Activated CD4-positive, alpha-beta T cell treated with anti-CD3 and anti-CD28 coated beads, Interleukin-2, amount 50 U/mL, for 24 hours (primary cell): ENCODE data around the gene RANBP9.

Source experiments
- DNase-seq, 2 donors: peaks; one replicate each; pipeline ENCODE4 v3.0.0-alpha.2; 2020; ENCODE audit warnings: low read depth in 1 of 2, low spot score in 1 of 2

Gene RANBP9

DNA sequence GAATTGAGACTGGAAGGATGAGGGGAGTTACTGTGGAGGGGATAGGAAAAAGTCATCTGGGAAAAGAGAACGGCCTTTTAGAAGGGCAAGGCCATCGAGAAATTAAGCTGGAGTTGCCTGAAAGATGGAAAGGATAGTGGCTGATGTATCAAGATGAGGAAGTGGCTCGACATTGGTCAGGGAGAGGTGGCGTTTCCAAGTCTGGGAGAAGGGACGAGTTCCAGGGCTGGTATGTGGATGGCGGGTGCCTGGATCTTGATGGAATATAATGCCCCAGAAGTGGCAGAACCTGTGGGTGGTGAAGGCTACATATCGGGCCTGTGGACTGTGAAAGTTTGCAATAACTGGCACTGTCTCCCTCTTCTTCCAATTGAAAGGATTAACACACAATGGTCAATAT, 139.4 kb downstream of the RANBP9 start:
- DNase-seq, result no peak
